GM18868 (cell line): ENCODE data around the gene CD1E.
A peak's percentile ranks its signal among the peaks of the same experiment; 100 is the strongest.
"Not testable (repeated sequence)": the region's sequence is repeated elsewhere in the genome, so short reads cannot be mapped to it uniquely, and the experiment has no call there.

Experiments used
- ATAC-seq: cut with Tn5 transposase; IDR thresholded peaks from one replicate; pipeline ENCODE4 v1.9.1; 2021; ENCODE audit warnings: mild to moderate bottlenecking, moderate library complexity; ENCODE audit not compliant: unreplicated experiment

CD1E gene

GRCh38 chr1:158357441-158357840 lies 3.7 kb downstream of the CD1E start:
- ATAC-seq: no peak

- no peak for ATAC-seq
Observed at GRCh38 chr1:158362482-158362881, 8.8 kb downstream of the CD1E start.

DNA sequence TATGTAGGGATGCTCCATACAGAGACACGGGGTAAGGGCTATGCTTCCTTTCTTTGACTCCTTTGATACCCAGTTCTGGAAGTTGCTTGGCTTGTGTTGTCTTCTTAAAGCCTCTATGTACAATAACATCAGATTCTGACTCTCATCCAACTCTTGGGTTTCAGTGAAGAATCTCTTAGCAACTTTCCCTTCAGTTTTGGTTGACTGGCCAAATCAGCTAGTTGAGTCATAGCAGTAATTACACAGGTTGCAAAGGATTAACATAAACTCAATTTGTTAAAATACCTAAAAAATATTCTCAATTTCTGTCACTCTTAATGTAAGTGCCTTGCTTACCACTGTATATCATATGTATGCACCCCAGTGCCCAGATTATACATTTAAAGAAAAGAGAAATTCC lies 9.2 kb downstream of the CD1E start:
- no peak for ATAC-seq

DNA sequence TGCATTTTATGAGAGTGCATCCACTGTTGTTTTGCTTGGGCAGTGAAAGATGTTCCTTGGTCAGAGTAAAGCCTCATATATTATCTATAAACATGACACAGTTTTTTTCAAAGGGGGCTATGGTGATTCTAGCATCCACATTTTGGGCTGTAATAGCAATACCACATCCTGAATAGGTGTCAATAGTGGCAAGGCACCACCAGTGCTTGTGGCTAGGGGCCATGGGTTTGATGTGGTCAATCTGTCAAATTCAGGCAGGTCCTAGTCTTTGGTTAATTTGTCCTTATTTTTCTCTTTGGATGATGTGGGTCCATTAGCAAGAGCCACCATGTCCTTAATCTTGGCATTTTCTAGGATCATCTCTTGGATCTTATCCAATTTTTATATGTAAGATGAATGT lies 13.1 kb downstream of the CD1E start:
- no peak for ATAC-seq

DNA sequence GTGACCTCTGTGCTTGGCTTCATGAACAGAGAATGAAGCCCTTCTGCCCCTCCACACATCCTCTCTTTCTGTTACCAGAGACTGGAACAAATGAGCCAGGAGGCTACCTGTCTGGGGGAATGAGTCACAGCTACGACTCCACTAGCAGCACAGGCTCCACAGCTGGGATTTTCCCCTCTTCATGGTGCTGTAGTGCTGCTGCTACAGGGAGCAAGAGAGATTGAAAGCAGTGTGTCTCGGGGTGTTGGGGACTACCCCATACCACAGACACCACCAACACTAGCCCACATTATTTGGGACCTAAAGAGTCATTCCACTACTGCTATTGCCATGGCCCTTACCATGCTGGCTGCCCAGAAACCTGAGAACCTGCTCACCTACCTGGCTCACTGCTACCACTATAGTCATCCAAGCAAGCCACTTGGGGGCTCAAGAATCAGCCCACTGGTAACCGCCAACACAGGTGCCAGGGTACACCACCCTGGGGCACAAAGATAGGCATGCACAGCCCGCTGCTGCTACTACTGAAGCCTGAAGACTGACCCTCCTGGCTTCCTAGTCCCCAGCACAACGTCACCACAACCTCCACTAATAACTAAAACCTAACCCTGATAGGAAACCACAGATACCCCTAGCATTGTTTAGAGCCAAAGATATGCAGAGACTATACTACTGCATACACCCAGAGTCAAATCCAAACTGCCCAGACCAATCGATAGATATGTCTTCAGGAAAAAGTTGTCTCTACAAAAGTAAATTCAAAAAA lies 17.7 kb downstream of the CD1E start:
- peak; percentile 98 for ATAC-seq

GRCh38 chr1:158374101-158374500 lies 20.4 kb downstream of the CD1E start:
- not testable (repeated sequence) for ATAC-seq

- ATAC-seq: no peak
Observed at GRCh38 chr1:158374860-158375259, 21.2 kb downstream of the CD1E start.

GRCh38 chr1:158390331-158390730 lies 36.6 kb downstream of the CD1E start:
- no peak for ATAC-seq

DNA sequence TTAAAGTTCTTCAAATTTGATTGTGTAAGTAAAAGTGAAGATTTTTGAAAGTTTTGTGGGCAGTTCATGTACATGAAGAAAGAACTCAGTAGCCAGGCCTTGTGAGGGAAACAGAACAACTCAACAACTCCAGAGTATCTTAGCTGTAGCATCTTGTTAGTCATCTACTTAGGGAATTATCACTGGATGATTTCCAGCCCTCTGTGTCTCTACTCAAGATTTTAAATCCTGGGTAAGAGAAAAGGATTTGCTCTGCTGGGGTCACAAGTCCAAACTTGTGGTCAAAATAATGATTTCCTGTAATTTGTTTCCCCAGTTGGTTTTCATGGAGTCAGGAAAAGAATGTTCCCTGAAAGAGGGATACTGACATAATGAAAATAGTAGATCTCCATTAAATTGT lies 37.4 kb downstream of the CD1E start:
- no peak for ATAC-seq

DNA sequence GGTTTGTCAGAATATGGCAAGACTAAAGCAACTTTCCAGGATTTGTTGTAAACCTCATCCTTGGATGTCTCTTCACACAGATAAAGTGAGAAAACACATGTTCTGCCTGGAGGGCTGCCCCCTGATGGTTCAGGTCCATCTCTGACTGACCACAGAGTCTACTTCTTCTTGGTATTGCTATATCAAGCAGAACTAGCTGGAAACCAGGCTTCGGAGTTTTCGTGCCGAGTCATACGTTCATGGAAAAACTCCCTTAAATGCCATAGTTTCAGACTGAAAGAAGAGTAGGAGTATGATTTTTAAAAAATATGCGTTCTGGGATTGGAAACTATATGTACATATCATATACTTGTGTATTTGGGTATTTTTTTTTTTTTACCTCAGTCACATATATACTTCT lies 39.8 kb downstream of the CD1E start:
- no peak for ATAC-seq

- ATAC-seq: no peak
Observed at GRCh38 chr1:158396646-158397045, 43.0 kb downstream of the CD1E start.

- ATAC-seq: no peak
Observed at GRCh38 chr1:158398818-158399514, 45.3 kb downstream of the CD1E start, which contains the start of gene OR10T2. OR10T2 (minus strand) TSS chr1:158399466; CDS start chr1:158399466, 0 bp downstream.

GRCh38 chr1:158400871-158401270 lies 47.2 kb downstream of the CD1E start:
- no peak for ATAC-seq

DNA sequence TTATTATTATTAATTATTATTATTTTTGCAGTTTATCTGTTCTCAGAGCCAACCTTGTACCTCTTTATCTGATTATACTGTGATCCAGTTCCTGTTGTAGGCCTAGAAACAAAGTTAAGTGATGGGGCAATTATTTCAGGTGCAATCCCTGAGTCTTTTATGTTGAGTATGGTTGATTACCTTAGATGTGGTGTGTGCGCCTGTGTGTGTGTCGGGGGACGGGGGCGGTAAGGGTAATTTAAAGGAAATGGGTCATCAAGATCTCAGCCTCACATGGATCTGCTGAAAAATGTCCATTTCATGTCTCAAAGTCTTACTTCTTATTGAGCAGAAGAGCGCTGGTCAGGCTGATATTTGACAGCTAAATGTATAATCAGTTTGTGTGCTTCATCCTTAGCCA lies 53.4 kb downstream of the CD1E start:
- no peak for ATAC-seq
